ENCODE measurements around the gene PCDH15. TPM values are rescaled to one million over a fixed set of nuclear protein-coding genes. Genes with fewer than 3 reads are reported as not detected.

Gene PCDH15
- total and polyA plus RNA-seq, 2 of the 8 experiments (the other 6 are each of a cell fraction or from before 2014, with no cell fraction given): 0.11 TPM; not detected in 1

DNA sequence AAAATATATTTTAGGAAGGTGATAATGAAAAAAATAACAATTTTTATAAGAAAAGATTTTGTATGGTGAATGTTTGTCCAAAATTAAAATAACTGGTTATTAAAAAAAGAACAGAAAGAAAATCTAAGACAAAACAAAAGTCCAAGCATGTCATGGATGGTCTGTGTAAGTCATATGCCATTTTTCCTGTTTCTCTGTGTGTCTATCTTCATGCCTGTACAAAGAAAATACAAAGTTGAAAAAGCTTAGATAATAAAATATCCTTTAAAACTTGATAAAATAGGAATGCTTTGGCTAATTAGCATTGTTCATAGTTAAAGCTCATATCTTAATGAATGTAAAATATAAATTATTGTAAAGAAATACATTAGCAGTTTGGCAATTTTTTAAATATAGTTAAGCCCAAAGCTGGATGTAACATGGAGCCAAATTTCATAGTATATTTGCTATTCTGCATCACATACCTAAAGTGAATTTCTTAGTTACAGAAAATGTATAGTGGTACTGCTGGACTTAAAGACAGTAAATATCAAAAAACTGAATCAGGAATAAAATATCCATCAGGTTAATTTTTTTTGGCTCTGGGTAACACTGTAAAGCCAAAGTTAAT is 661.1 kb downstream of the PCDH15 start:
- H3K9me3 ChIP-seq (ENCODE audit: insufficient read depth in 2 of 2, low read depth in 1 of 2, low read length in 1 of 2): peaks cover 37 to 47% of the 10 kb centered on the region in 2 experiments
- no peak overlapping the region for H2AFZ ChIP-seq (ENCODE audit: low read length)
- H3K18ac ChIP-seq (ENCODE audit: extremely low read depth, low read length): no peak overlapping the region
- H3K23me2 ChIP-seq (ENCODE audit: low read depth, low read length): no peaks in the 10 kb centered on the region
- no peaks in the 10 kb centered on the region for H3K27me3 ChIP-seq (replicated peaks in 1 of 4; ENCODE audit: control insufficient read depth in 3 of 4, extremely low read depth in 1 of 4, insufficient read depth in 3 of 4, low read length in 3 of 4)
- no peak for TF ChIP-seq CREB1 (IDR thresholded peaks at IDR 0.05)
- no peak for TF ChIP-seq SIN3A (conservative IDR thresholded peaks at IDR 0.05 in 1 of 2, IDR thresholded peaks at IDR 0.05 in 1 of 2; ENCODE audit: low read depth in 1 of 2, low read length in 2 of 2)
- no peak for TF ChIP-seq SP1 (IDR thresholded peaks at IDR 0.05; ENCODE audit: low read depth, low read length)
- TF ChIP-seq RFX5 (IDR thresholded peaks at IDR 0.05; ENCODE audit: borderline replicate concordance, low read depth, low read length): no peak
- peak; percentile 59; the same call in 1 of the 2 replicates for TF ChIP-seq YY1 (IDR thresholded peaks at IDR 0.05; ENCODE audit: low read depth, low read length)
- TF ChIP-seq BACH1 (IDR thresholded peaks at IDR 0.05; ENCODE audit: low read length): no peak
- TF ChIP-seq TAF7 (optimal IDR thresholded peaks at IDR 0.05; ENCODE audit: borderline replicate concordance, low read depth, low read length): no peak
- no peak overlapping the region for H3K14ac ChIP-seq (ENCODE audit: insufficient read length)
- H2AK5ac ChIP-seq (ENCODE audit: low read depth, low read length): no peak overlapping the region
- H2BK120ac ChIP-seq (replicated peaks; ENCODE audit: low read depth, low read length): no peak overlapping the region
- H3K4ac ChIP-seq (replicated peaks; ENCODE audit: insufficient read length, low read depth, low read length): no peak overlapping the region
- no peaks in the 10 kb centered on the region for H3K4me1 ChIP-seq (replicated peaks in 1 of 4; ENCODE audit: control insufficient read depth in 3 of 4, insufficient read depth in 4 of 4, low read length in 3 of 4)
- no peak overlapping the region for H4K8ac ChIP-seq (ENCODE audit: extremely low read depth, insufficient read depth, low read length)
- H3K4me2 ChIP-seq (ENCODE audit: insufficient read depth in 1 of 2, low read depth in 2 of 2, low read length in 2 of 2): no peak overlapping the region
- H3K4me3 ChIP-seq (ENCODE audit: extremely low read depth in 1 of 4, insufficient read depth in 2 of 4, low read depth in 3 of 4, low read length in 4 of 4): no peak overlapping the region; a peak in 1 of 8 replicates
- FAIRE-seq (no peak), DNase-seq (ENCODE audit: low read depth in 1 of 2, low spot score in 2 of 2) (no peak)
- no peak overlapping the region for H2BK20ac ChIP-seq (ENCODE audit: low read length)
- no peaks in the 10 kb centered on the region for H4K20me1 ChIP-seq (replicated peaks in 1 of 2; ENCODE audit: control insufficient read depth in 1 of 2, insufficient read depth in 2 of 2, low read length in 2 of 2)
- H3K36me3 ChIP-seq (ENCODE audit: control insufficient read depth in 2 of 4, insufficient read depth in 4 of 4, low read length in 3 of 4): peaks cover 0 to 12% (median 0%) of the 10 kb centered on the region in 4 experiments; a peak in 2 of 8 replicates
- H2BK15ac ChIP-seq (ENCODE audit: low read length): no peak overlapping the region
- no peaks in the 10 kb centered on the region for H3K79me2 ChIP-seq (ENCODE audit: control insufficient read depth in 1 of 2, insufficient read depth in 2 of 2, low read length in 2 of 2)
- no peak overlapping the region for H3K27ac ChIP-seq (ENCODE audit: low read depth, low read length)
- no peak overlapping the region for H3K56ac ChIP-seq (replicated peaks; ENCODE audit: insufficient read length, low read depth, low read length)
- no peaks in the 10 kb centered on the region for H3K79me1 ChIP-seq (ENCODE audit: low read depth, low read length)
- no peak overlapping the region for H3K23ac ChIP-seq (ENCODE audit: insufficient read length)
- no peak overlapping the region for H3K9ac ChIP-seq (replicated peaks in 1 of 4; ENCODE audit: extremely low read depth in 1 of 4, low read depth in 3 of 4, low read length in 3 of 4)
- no peak overlapping the region for H2BK5ac ChIP-seq (ENCODE audit: low read depth, low read length)
- H4K91ac ChIP-seq (replicated peaks; ENCODE audit: insufficient read length, low read length): no peak overlapping the region
- ChIA-PET POLR2A (ENCODE audit: partially characterized antibody) (no interaction called here), CTCF (ENCODE audit: partially characterized antibody) (no interaction called here)
- no peak overlapping the region for H2BK12ac ChIP-seq (ENCODE audit: low read depth, low read length)
- H4K5ac ChIP-seq (ENCODE audit: insufficient read length, low read depth, low read length): no peak overlapping the region
